BE2C (cell line): ENCODE measurements around the gene SH2D2A.

ENCODE experiments used
- DNase-seq: peaks from one replicate; pipeline ENCODE4 v3.0.0-alpha.2; 2020
- H3K27me3 ChIP-seq: fragments of 250-450 bp; sonication (Bioruptor Pico); 2 replicates; pipeline ENCODE4 v1.5.1; 2020; ENCODE audit warnings: mild to moderate bottlenecking
- H3K36me3 ChIP-seq: fragments of 250-450 bp; sonication (Bioruptor Pico); 2 replicates; pipeline ENCODE4 v1.5.1; 2020; ENCODE audit warnings: mild to moderate bottlenecking
- H3K4me1 ChIP-seq: fragments of 250-450 bp; sonication (Bioruptor Pico); 2 replicates; pipeline ENCODE4 v1.5.1; 2020
- H3K4me3 ChIP-seq: 2 replicates; pipeline ENCODE4 v1.5.1; 2011; ENCODE audit warnings: low read depth, low read length
- H3K9me3 ChIP-seq: fragments of 250-450 bp; sonication (Bioruptor Pico); 2 replicates; pipeline ENCODE4 v1.5.1; 2020
- TF ChIP-seq, protein P1 (sequence below): IDR thresholded peaks from 2 replicates; pipeline ENCODE4 v1.5.1; 2012; ENCODE audit warnings: mild to moderate bottlenecking, low read depth, low read length

SH2D2A gene

GRCh38 chr1:156862584-156862983, 45.9 kb upstream of the SH2D2A start:
- 0 out of 2 replicates have a peak, but pooled peaks cover 4% of the 10 kb centered on the region for H3K27me3 ChIP-seq
- TF ChIP-seq, protein P1, sequence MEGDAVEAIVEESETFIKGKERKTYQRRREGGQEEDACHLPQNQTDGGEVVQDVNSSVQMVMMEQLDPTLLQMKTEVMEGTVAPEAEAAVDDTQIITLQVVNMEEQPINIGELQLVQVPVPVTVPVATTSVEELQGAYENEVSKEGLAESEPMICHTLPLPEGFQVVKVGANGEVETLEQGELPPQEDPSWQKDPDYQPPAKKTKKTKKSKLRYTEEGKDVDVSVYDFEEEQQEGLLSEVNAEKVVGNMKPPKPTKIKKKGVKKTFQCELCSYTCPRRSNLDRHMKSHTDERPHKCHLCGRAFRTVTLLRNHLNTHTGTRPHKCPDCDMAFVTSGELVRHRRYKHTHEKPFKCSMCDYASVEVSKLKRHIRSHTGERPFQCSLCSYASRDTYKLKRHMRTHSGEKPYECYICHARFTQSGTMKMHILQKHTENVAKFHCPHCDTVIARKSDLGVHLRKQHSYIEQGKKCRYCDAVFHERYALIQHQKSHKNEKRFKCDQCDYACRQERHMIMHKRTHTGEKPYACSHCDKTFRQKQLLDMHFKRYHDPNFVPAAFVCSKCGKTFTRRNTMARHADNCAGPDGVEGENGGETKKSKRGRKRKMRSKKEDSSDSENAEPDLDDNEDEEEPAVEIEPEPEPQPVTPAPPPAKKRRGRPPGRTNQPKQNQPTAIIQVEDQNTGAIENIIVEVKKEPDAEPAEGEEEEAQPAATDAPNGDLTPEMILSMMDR, result no peak
- peak overlapping the region; percentile 38 for H3K4me3 ChIP-seq
- peaks cover 21% of the 10 kb centered on the region for H3K4me1 ChIP-seq
- H3K9me3 ChIP-seq, result no peaks in the 10 kb centered on the region
- no peak for DNase-seq
- no peaks in the 10 kb centered on the region for H3K36me3 ChIP-seq

DNA sequence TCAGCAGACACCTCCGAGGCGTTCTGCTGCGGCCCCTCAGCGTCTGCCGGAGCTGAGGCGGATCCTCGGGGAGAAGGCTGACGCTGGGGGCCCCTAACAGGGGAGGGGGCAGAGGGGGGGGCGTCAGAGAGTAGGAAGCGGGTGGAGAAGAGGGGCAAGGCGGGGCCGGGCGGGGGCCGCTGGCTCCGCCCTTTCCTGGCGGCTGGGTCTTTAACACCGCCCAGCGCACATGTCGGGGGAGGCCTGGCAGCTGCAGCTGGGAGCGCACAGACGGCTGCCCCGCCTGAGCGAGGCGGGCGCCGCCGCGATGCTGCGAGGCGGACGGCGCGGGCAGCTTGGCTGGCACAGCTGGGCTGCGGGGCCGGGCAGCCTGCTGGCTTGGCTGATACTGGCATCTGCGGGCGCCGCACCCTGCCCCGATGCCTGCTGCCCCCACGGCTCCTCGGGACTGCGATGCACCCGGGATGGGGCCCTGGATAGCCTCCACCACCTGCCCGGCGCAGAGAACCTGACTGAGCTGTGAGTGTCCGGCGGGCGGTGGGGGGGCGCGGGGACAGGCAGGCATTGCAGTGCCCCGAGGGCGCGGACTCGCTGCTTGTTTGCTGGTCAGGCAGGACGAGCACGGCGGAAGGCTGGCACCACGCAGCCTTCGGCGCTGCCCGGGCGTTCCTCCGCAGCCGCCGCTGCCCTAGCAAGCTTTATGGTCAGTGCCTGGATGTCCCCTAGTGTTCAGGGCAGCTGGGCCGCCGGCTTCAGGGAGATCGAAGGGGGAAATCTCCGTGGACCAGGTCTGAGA, 44.2 kb upstream of the SH2D2A start, which contains the start of gene NTRK1:
TSS of gene NTRK1 (plus strand) at position 238 of the 796 bp plus-strand sequence. CDS start at position 308, 70 bp downstream.
- peak within 1 kb of the TSS; percentile 62 for H3K4me3 ChIP-seq
- peak; percentile 87 for DNase-seq
- peaks cover 35% of the 10 kb centered on the region for H3K4me1 ChIP-seq
- 0 out of 2 replicates have a peak, but pooled peaks cover 4% of the 10 kb centered on the region for H3K27me3 ChIP-seq
- no peaks in the 10 kb centered on the region for H3K36me3 ChIP-seq
- no peaks in the 10 kb centered on the region for H3K9me3 ChIP-seq
- TF ChIP-seq, protein P1, result no peak

- H3K4me3 ChIP-seq, result peak overlapping the region; percentile 62
- DNase-seq, result peak; percentile 78
- H3K4me1 ChIP-seq, result peaks cover 35% of the 10 kb centered on the region
- H3K27me3 ChIP-seq, result 0 out of 2 replicates have a peak, but pooled peaks cover 4% of the 10 kb centered on the region
- TF ChIP-seq, protein P1, result peak; percentile 88
- H3K36me3 ChIP-seq, result no peaks in the 10 kb centered on the region
- H3K9me3 ChIP-seq, result no peaks in the 10 kb centered on the region
Measured at GRCh38 chr1:156860113-156860627, 43.5 kb upstream of the SH2D2A start.

DNA sequence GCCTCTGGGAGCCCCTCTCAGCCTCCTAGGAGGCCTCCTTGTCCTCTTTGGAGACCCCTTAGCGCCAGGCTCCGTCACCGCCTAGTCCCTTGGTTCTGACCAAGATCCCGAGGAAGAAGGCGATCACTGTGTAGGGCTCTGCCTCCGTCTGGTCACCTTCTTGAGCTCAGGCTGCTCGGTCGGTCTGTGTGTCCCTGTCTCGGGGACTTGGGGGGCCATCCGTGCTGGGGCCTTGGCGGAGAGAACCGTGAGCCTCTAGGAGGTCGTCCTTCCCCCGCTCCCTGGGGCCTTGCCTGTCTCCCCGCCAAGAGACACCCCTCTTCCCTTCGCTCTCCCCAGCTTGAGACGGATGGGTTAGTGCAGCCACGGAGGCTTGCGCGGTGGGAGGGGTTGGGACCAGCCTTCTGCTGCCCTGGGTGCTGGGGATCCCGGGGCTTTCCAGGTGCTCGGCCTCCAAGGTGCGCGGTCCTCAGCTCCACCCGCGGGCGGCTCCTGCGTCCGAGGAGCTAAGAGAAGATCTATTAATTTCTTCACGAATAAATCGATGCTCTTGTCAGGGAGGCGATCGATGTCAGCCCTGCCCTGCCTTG, 43.0 kb upstream of the SH2D2A start:
- TF ChIP-seq, protein P1, result no peak
- Histone ChIP-seq H3K27me3 (0 out of 2 replicates have a peak, but pooled peaks cover 4% of the 10 kb centered on the region), H3K36me3 (no peaks in the 10 kb centered on the region), H3K4me1 (peaks cover 35% of the 10 kb centered on the region), H3K9me3 (no peaks in the 10 kb centered on the region), H3K4me3 (peak overlapping the region; percentile 62)
- DNase-seq, result peak; percentile 37

- peaks cover 35% of the 10 kb centered on the region for H3K4me1 ChIP-seq
- peak within 1 kb of the TSS; percentile 62 for H3K4me3 ChIP-seq
- H3K9me3 ChIP-seq, result no peaks in the 10 kb centered on the region
- H3K27me3 ChIP-seq, result 0 out of 2 replicates have a peak, but pooled peaks cover 4% of the 10 kb centered on the region
- no peaks in the 10 kb centered on the region for H3K36me3 ChIP-seq
- DNase-seq, result peak; percentile 50
- TF ChIP-seq, protein P1, result no peak
Measured at GRCh38 chr1:156858959-156859522, 42.4 kb upstream of the SH2D2A start, which contains the start of gene INSRR. TSS of gene INSRR (minus strand) at chr1:156859117. CDS start at chr1:156858621, 496 bp downstream.
